Measurements from ENCODE around the gene PCK2. TPM values are rescaled to one million over a fixed set of nuclear protein-coding genes. Genes with fewer than 3 reads are reported as not detected.

Gene PCK2
- polyA plus RNA-seq, 4 donors, result 197 to 870 (median 304) TPM

- DNase-seq, result no peak
- Histone ChIP-seq H3K9me3 (ENCODE audit: control insufficient read depth in 2 of 2, insufficient read depth in 1 of 2, low read depth in 1 of 2, low read length in 1 of 2) (no peaks in the 10 kb centered on the region), H3K27ac (ENCODE audit: low read depth in 1 of 3, low read length in 2 of 3) (no peak overlapping the region), H3K36me3 (ENCODE audit: control insufficient read depth in 3 of 3, insufficient read depth in 2 of 3, low read depth in 1 of 3, low read length in 3 of 3) (peaks cover 3 to 75% (median 18%) of the 10 kb centered on the region in 3 donors), H3K4me1 (ENCODE audit: control insufficient read depth in 3 of 3, insufficient read depth in 2 of 3, low read depth in 1 of 3, low read length in 2 of 3) (peaks cover 0 to 9% (median 6%) of the 10 kb centered on the region in 3 donors), H3K4me3 (ENCODE audit: low read depth in 1 of 3, low read length in 3 of 3) (no peak overlapping the region), H3K27me3 (ENCODE audit: control insufficient read depth in 3 of 3, insufficient read depth in 3 of 3, low read length in 3 of 3) (no peaks in the 10 kb centered on the region)
- no peak for FAIRE-seq
- WGBS, 3 donors, result 94 to 97% (median 97%) methylated on average over 8 of the region's 8 CpGs
Measured at GRCh38 chr14:24121210-24121609, 27.1 kb downstream of the PCK2 start.

- no peak overlapping the region for H3K27ac ChIP-seq (ENCODE audit: low read depth in 1 of 3, low read length in 2 of 3)
- peaks cover 0 to 5% (median 0%) of the 10 kb centered on the region in 3 donors for H3K4me1 ChIP-seq (ENCODE audit: control insufficient read depth in 3 of 3, insufficient read depth in 2 of 3, low read depth in 1 of 3, low read length in 2 of 3)
- no peak overlapping the region for H3K4me3 ChIP-seq (ENCODE audit: low read depth in 1 of 3, low read length in 3 of 3)
- DNase-seq (no peak), FAIRE-seq (no peak)
- no peaks in the 10 kb centered on the region for H3K27me3 ChIP-seq (ENCODE audit: control insufficient read depth in 3 of 3, insufficient read depth in 3 of 3, low read length in 3 of 3)
- WGBS, 3 donors, result 91 to 100% (median 98%) methylated on average over 4 of the region's 4 CpGs
- no peaks in the 10 kb centered on the region for H3K9me3 ChIP-seq (ENCODE audit: control insufficient read depth in 2 of 2, insufficient read depth in 1 of 2, low read depth in 1 of 2, low read length in 1 of 2)
- peaks cover 3 to 69% (median 18%) of the 10 kb centered on the region in 3 donors for H3K36me3 ChIP-seq (ENCODE audit: control insufficient read depth in 3 of 3, insufficient read depth in 2 of 3, low read depth in 1 of 3, low read length in 3 of 3)
Measured at GRCh38 chr14:24122416-24122815, 28.3 kb downstream of the PCK2 start.

GRCh38 chr14:24122898-24123297 lies 28.8 kb downstream of the PCK2 start:
- Histone ChIP-seq H3K4me1 (ENCODE audit: control insufficient read depth in 3 of 3, insufficient read depth in 2 of 3, low read depth in 1 of 3, low read length in 2 of 3) (peaks cover 0 to under 1% (median 0%) of the 10 kb centered on the region in 3 donors), H3K36me3 (ENCODE audit: control insufficient read depth in 3 of 3, insufficient read depth in 2 of 3, low read depth in 1 of 3, low read length in 3 of 3) (peaks cover 3 to 66% (median 18%) of the 10 kb centered on the region in 3 donors), H3K4me3 (ENCODE audit: low read depth in 1 of 3, low read length in 3 of 3) (no peak overlapping the region), H3K27me3 (ENCODE audit: control insufficient read depth in 3 of 3, insufficient read depth in 3 of 3, low read length in 3 of 3) (no peaks in the 10 kb centered on the region), H3K9me3 (ENCODE audit: control insufficient read depth in 2 of 2, insufficient read depth in 1 of 2, low read depth in 1 of 2, low read length in 1 of 2) (no peaks in the 10 kb centered on the region), H3K27ac (ENCODE audit: low read depth in 1 of 3, low read length in 2 of 3) (no peak overlapping the region)
- FAIRE-seq (no peak), DNase-seq (no peak)
- WGBS, 3 donors, result 95% methylated on average over 8 of the region's 8 CpGs

DNA sequence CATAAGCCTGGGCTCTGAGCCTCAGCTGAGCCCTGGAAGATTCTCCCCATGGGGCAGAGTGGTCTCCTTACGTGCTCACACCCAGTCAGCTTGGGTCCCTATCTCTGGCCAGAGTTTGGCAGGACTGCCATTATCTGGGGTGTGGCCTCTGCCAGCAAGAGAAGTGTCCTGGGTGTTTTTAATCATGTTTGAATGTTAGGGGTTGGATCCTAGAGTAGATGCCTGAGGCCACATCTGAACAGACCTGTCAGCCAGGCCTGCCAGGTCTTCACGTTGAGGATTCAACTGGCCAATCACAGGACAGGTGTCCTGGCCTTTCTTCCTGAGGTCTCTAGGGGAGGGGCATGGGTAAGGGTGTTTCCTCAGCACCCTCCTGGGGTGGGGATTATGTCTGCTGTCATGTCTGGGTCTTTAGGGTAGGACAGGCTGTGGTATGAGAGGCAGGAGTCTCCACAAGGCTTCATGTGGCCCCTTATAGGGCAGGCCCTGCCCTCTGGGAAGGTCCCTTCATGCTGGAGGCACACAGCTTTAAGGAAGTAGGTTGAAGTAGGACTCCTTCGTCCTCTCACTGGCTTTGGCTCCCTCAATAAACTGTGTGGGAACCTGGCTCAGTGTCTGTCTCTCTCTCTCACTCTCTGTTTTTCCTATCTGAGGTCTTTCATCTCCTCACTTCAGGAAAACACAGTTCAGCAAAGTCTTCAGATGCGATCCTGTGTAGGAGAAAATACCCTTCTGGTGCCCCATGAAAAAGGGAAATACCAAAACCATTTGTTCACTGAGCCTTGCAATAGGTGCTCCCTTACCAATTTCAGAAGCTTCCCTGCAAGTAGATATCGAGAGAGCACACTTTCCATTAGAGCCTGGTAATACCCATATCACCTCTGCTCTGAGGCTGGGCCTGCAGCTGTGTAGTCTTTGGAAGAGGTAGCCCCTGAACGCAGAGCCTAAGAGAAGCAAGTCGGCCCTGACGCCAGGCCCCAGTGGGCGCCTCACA lies 29.6 kb downstream of the PCK2 start:
- 85 to 87% (median 86%) methylated on average over 9 of the region's 9 CpGs for WGBS, 3 donors
- Histone ChIP-seq H3K9me3 (ENCODE audit: control insufficient read depth in 2 of 2, insufficient read depth in 1 of 2, low read depth in 1 of 2, low read length in 1 of 2) (no peaks in the 10 kb centered on the region), H3K36me3 (ENCODE audit: control insufficient read depth in 3 of 3, insufficient read depth in 2 of 3, low read depth in 1 of 3, low read length in 3 of 3) (peaks cover 3 to 57% (median 15%) of the 10 kb centered on the region in 3 donors), H3K4me3 (ENCODE audit: low read depth in 1 of 3, low read length in 3 of 3) (no peak overlapping the region), H3K27ac (ENCODE audit: low read depth in 1 of 3, low read length in 2 of 3) (no peak overlapping the region), H3K4me1 (ENCODE audit: control insufficient read depth in 3 of 3, insufficient read depth in 2 of 3, low read depth in 1 of 3, low read length in 2 of 3) (no peaks in the 10 kb centered on the region), H3K27me3 (ENCODE audit: control insufficient read depth in 3 of 3, insufficient read depth in 3 of 3, low read length in 3 of 3) (no peaks in the 10 kb centered on the region)
- FAIRE-seq (no peak), DNase-seq (no peak)

DNA sequence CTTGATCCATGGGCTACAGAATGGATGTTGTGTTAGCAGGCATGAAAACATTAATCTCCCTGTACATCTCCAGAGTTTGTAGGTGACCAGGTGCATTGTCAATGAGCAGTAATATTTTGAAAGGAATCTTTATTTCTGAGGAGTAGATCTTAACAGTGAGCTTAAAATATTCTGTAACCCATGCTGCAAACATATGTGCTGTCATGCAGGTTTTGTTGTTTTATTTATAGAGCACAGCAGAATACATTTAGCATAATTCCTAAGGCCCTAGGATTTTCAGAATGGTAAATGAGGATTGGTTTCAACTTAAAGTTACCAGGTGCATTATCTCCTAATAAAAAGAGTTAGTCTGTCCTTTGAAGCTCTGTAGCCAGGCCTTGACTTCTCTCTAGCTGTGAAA lies 32.8 kb downstream of the PCK2 start:
- FAIRE-seq (no peak), DNase-seq (no peak)
- peaks cover 0 to 36% (median 9%) of the 10 kb centered on the region in 3 donors for H3K36me3 ChIP-seq (ENCODE audit: control insufficient read depth in 3 of 3, insufficient read depth in 2 of 3, low read depth in 1 of 3, low read length in 3 of 3)
- no peaks in the 10 kb centered on the region for H3K27me3 ChIP-seq (ENCODE audit: control insufficient read depth in 3 of 3, insufficient read depth in 3 of 3, low read length in 3 of 3)
- H3K9me3 ChIP-seq (ENCODE audit: control insufficient read depth in 2 of 2, insufficient read depth in 1 of 2, low read depth in 1 of 2, low read length in 1 of 2), result no peaks in the 10 kb centered on the region
- H3K27ac ChIP-seq (ENCODE audit: low read depth in 1 of 3, low read length in 2 of 3), result no peak overlapping the region
- peaks cover 0 to 5% (median 0%) of the 10 kb centered on the region in 3 donors for H3K4me1 ChIP-seq (ENCODE audit: control insufficient read depth in 3 of 3, insufficient read depth in 2 of 3, low read depth in 1 of 3, low read length in 2 of 3)
- no peak overlapping the region for H3K4me3 ChIP-seq (ENCODE audit: low read depth in 1 of 3, low read length in 3 of 3)

DNA sequence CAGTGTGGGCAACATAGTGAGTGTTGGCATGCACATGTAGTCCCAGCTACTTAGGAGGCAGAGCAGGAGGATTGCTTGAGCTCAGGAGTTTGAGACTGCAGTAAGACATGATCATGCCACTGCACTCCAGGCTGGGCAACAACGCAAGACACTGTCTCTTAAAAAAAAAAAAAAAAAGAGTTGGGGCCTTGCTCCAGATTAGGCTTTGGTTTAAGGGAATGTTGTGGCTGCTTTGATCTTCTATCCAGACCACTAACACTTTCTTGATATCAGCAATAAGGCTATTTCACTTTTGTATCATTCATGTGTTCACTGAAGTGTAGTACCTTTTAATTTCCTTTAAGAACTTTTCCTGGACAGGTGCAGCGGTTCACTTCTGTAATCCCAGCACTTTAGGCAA lies 33.6 kb downstream of the PCK2 start:
- Histone ChIP-seq H3K27ac (ENCODE audit: low read depth in 1 of 3, low read length in 2 of 3) (no peak overlapping the region), H3K4me1 (ENCODE audit: control insufficient read depth in 3 of 3, insufficient read depth in 2 of 3, low read depth in 1 of 3, low read length in 2 of 3) (peaks cover 0 to 5% (median 0%) of the 10 kb centered on the region in 3 donors), H3K27me3 (ENCODE audit: control insufficient read depth in 3 of 3, insufficient read depth in 3 of 3, low read length in 3 of 3) (no peaks in the 10 kb centered on the region), H3K9me3 (ENCODE audit: control insufficient read depth in 2 of 2, insufficient read depth in 1 of 2, low read depth in 1 of 2, low read length in 1 of 2) (no peaks in the 10 kb centered on the region), H3K36me3 (ENCODE audit: control insufficient read depth in 3 of 3, insufficient read depth in 2 of 3, low read depth in 1 of 3, low read length in 3 of 3) (peaks cover 0 to 36% (median 7%) of the 10 kb centered on the region in 3 donors), H3K4me3 (ENCODE audit: low read depth in 1 of 3, low read length in 3 of 3) (no peak overlapping the region)
- FAIRE-seq (no peak), DNase-seq (no peak)
- 87 to 97% (median 88%) methylated on average over 2 of the region's 2 CpGs for WGBS, 3 donors

- Histone ChIP-seq H3K27ac (ENCODE audit: low read depth in 1 of 3, low read length in 2 of 3) (no peak overlapping the region), H3K27me3 (ENCODE audit: control insufficient read depth in 3 of 3, insufficient read depth in 3 of 3, low read length in 3 of 3) (no peaks in the 10 kb centered on the region), H3K36me3 (ENCODE audit: control insufficient read depth in 3 of 3, insufficient read depth in 2 of 3, low read depth in 1 of 3, low read length in 3 of 3) (peaks cover 0 to 20% (median 0%) of the 10 kb centered on the region in 3 donors), H3K4me3 (ENCODE audit: low read depth in 1 of 3, low read length in 3 of 3) (no peak overlapping the region), H3K4me1 (ENCODE audit: control insufficient read depth in 3 of 3, insufficient read depth in 2 of 3, low read depth in 1 of 3, low read length in 2 of 3) (peaks cover 0 to 5% (median 0%) of the 10 kb centered on the region in 3 donors), H3K9me3 (ENCODE audit: control insufficient read depth in 2 of 2, insufficient read depth in 1 of 2, low read depth in 1 of 2, low read length in 1 of 2) (no peaks in the 10 kb centered on the region)
- DNase-seq (no peak), FAIRE-seq (no peak)
- WGBS, 3 donors, result 94 to 97% (median 96%) methylated on average over 8 of the region's 8 CpGs
Measured at GRCh38 chr14:24129410-24129998, 35.4 kb downstream of the PCK2 start.

GRCh38 chr14:24130380-24130716 lies 36.2 kb downstream of the PCK2 start, which contains the start of gene FITM1:
Gene FITM1, plus strand, starts transcription at chr14:24130659. Its CDS starts 905 bp downstream, at chr14:24131564.
- Histone ChIP-seq H3K27me3 (ENCODE audit: control insufficient read depth in 3 of 3, insufficient read depth in 3 of 3, low read length in 3 of 3) (no peaks in the 10 kb centered on the region), H3K36me3 (ENCODE audit: control insufficient read depth in 3 of 3, insufficient read depth in 2 of 3, low read depth in 1 of 3, low read length in 3 of 3) (peaks cover 0 to 19% (median 0%) of the 10 kb centered on the region in 3 donors), H3K9me3 (ENCODE audit: control insufficient read depth in 2 of 2, insufficient read depth in 1 of 2, low read depth in 1 of 2, low read length in 1 of 2) (no peaks in the 10 kb centered on the region), H3K27ac (ENCODE audit: low read depth in 1 of 3, low read length in 2 of 3) (peak within 1 kb of the TSS in 1 of 3 donors; percentile 8), H3K4me1 (ENCODE audit: control insufficient read depth in 3 of 3, insufficient read depth in 2 of 3, low read depth in 1 of 3, low read length in 2 of 3) (peaks cover 0 to 7% (median 0%) of the 10 kb centered on the region in 3 donors), H3K4me3 (ENCODE audit: low read depth in 1 of 3, low read length in 3 of 3) (no peak within 1 kb of the TSS)
- no peak for FAIRE-seq
- no peak for DNase-seq
- 91 to 95% (median 94%) methylated on average over 5 of the region's 5 CpGs for WGBS, 3 donors
